SK-N-SH (cell line): Measurements from ENCODE around the gene STUB1.

Source experiments
- MXI1 ChIP-seq: IDR thresholded peaks from 2 replicates; pipeline ENCODE4 v1.6.1; 2012; ENCODE audit warnings: mild to moderate bottlenecking, low read depth, low read length, improper control_type of control experiment
- TF ChIP-seq, protein P1 (sequence below): fragments of 200-600 bp; sonication (generic); IDR thresholded peaks from 2 replicates; pipeline ENCODE4 v1.6.1; 2017; ENCODE audit warnings: antibody characterized with exemption, mild to moderate bottlenecking, moderate library complexity

DNA sequence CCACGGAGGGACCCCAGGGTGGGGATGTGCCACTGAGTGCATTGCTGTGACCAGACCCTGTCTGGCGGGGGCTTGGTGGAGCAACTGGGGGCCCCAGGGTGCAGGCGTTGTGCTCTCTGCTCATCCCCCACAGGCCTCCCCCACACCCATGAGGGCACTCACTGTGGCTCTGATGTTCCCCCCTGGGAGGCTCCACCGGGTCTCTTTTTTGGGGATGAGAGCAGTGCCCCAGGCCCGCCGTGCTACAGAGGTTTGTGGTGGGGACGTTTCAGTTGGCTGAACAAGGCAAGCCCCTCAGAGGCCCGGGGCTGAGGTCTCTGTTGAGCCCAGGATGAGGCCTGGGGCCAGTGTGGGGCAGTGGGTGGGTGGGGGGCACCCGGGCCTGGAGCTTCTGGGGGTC lies 43.5 kb downstream of the STUB1 start:
- TF ChIP-seq, protein P1, sequence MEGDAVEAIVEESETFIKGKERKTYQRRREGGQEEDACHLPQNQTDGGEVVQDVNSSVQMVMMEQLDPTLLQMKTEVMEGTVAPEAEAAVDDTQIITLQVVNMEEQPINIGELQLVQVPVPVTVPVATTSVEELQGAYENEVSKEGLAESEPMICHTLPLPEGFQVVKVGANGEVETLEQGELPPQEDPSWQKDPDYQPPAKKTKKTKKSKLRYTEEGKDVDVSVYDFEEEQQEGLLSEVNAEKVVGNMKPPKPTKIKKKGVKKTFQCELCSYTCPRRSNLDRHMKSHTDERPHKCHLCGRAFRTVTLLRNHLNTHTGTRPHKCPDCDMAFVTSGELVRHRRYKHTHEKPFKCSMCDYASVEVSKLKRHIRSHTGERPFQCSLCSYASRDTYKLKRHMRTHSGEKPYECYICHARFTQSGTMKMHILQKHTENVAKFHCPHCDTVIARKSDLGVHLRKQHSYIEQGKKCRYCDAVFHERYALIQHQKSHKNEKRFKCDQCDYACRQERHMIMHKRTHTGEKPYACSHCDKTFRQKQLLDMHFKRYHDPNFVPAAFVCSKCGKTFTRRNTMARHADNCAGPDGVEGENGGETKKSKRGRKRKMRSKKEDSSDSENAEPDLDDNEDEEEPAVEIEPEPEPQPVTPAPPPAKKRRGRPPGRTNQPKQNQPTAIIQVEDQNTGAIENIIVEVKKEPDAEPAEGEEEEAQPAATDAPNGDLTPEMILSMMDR: no peak
- TF ChIP-seq MXI1: no peak
